ENCODE results near the gene SP100. TPM values are rescaled to one million over a fixed set of nuclear protein-coding genes. Genes with fewer than 3 reads are reported as not detected.

SP100 gene
- total RNA-seq, 2 experiments from 2014 or later = 364 to 392 TPM

DNA sequence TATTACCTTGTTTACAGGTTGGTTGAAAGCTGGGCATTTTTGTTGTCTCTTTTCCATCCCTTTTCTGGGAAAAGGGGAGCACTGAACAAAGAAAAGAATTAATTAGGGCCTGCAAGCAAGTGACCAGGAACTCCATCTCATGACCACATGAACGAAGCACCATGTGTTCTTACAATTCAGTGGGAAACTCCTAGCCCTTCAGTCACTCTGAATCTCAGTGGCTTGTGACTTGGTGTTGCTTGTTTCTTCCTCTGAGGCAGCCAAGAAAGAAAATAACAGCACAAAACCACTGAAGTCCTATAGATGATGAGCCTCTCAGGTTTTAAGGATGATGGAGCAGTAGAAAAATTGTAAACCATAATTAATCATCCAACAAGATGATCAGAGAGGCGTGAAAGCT, 167.6 kb downstream of the SP100 start:
- no peaks in the 10 kb centered on the region for H3K27me3 Mint-ChIP-seq
- peaks cover 8% of the 10 kb centered on the region for H3K36me3 Mint-ChIP-seq (ENCODE audit: low read depth)
- no peak for DNase-seq
- peaks cover 21% of the 10 kb centered on the region for H3K4me1 Mint-ChIP-seq
- no peak overlapping the region for H3K4me3 Mint-ChIP-seq
- peaks cover 19% of the 10 kb centered on the region for H3K9me3 Mint-ChIP-seq
- ChIA-PET CTCF (interaction anchor here (3.2 kb wide), 1 partner anchor 10 kb away, joined by 9 read pairs; no protein-coding TSS in a partner anchor), POLR2A (no interaction called here)
- no peak overlapping the region for H3K27ac Mint-ChIP-seq

DNA sequence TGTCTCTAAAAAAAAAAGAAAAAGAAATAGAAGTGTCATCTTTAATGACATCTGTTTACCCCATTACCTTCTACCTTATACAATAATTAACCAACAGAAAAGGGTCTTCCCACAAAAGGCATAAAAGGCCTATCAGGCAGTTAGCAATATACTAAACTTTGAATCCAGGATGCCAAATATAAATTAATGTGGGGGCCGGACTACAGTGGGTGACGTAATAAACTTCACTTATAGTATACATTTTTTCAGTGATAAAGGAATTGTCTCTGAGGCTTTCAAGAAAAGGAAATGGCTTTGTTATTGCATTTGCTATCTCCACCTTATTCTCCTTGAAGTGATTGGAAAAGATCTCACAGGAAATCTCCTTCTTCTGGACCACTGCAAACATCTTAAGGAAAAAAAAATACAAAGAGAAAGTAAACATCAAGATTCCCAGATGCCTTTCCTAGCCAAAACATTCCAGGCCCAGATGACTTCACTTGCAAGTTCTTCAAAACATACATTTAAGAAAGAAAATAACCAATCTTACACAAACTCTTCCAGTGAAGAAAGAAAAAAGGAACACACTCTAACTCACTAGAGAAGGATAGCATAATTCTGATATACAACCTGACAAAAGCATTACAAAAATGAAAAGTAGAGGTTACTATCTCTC, 170.5 kb downstream of the SP100 start:
- H3K36me3 Mint-ChIP-seq (ENCODE audit: low read depth) = peaks cover 22% of the 10 kb centered on the region
- peaks cover 31% of the 10 kb centered on the region for H3K9me3 Mint-ChIP-seq
- CTCF ChIA-PET = no interaction called here
- H3K27me3 Mint-ChIP-seq = no peaks in the 10 kb centered on the region
- no peak overlapping the region for H3K4me3 Mint-ChIP-seq
- H3K27ac Mint-ChIP-seq = no peak overlapping the region
- H3K4me1 Mint-ChIP-seq = peaks cover 48% of the 10 kb centered on the region
- DNase-seq = no peak
- POLR2A ChIA-PET = no interaction called here

DNA sequence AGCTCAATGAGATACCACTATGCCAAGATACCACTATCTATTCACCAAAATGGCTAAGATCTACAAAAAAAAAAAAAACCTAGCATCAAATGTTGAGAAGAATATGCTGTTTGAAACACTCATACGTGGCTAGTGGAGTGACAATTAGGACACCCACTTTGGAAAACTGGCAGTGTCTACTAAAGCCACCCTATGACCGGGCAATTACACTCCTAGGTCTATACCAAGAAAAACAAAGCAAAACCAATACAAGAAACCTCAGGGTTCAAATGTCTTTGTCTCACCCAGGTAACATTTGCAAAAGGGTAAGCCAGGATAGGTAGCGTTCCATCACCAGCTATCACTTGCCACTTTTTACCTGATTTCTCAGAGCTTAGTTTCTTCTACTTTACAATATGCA, 173.0 kb downstream of the SP100 start:
- Mint-ChIP-seq H3K4me1 (peaks cover 56% of the 10 kb centered on the region), H3K9me3 (peaks cover 22% of the 10 kb centered on the region), H3K4me3 (no peak overlapping the region), H3K36me3 (ENCODE audit: low read depth) (peaks cover 25% of the 10 kb centered on the region), H3K27ac (no peak overlapping the region), H3K27me3 (no peaks in the 10 kb centered on the region)
- ChIA-PET POLR2A (interaction anchor here (0.5 kb wide), 1 partner anchor 12 kb away, joined by 6 read pairs; no protein-coding TSS in a partner anchor), CTCF (interaction anchor here (1.6 kb wide), 1 partner anchor 9 kb away, joined by 4 read pairs; no protein-coding TSS in a partner anchor)
- DNase-seq = no peak

DNA sequence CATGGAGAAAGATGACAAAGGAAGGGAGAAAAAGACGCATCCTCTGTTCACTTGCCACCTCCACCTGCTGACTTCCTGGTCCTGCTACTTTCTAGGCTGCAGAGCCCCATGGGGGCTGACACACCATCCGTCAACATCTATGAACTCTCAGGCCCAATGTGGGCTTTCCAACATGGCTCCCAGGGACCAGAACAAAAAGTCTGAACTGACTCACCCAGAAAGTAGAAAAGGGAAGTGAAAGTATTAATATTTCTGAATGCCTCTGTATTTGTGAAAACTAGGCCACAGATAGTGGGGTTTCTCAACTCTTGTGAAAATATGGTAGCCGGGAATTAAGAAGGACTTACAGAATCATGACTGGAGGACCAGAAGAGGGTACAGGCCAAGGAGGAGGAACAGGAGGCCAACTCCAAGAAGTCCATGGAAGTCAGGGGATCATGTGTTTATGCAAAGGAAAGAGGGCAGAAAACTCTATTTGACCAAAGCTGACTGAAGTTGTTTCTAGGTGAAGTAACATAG, 173.6 kb downstream of the SP100 start:
- Mint-ChIP-seq H3K9me3 (peaks cover 22% of the 10 kb centered on the region), H3K4me1 (peaks cover 59% of the 10 kb centered on the region), H3K27me3 (no peaks in the 10 kb centered on the region), H3K36me3 (ENCODE audit: low read depth) (peaks cover 25% of the 10 kb centered on the region), H3K27ac (peak overlapping the region; percentile 65), H3K4me3 (no peak overlapping the region)
- DNase-seq = no peak
- ChIA-PET CTCF (interaction anchor here (0.9 to 1.6 kb wide), 2 partner anchors 10 to 15 kb away, joined by 3 to 4 read pairs; no protein-coding TSS in a partner anchor), POLR2A (no interaction called here)

DNA sequence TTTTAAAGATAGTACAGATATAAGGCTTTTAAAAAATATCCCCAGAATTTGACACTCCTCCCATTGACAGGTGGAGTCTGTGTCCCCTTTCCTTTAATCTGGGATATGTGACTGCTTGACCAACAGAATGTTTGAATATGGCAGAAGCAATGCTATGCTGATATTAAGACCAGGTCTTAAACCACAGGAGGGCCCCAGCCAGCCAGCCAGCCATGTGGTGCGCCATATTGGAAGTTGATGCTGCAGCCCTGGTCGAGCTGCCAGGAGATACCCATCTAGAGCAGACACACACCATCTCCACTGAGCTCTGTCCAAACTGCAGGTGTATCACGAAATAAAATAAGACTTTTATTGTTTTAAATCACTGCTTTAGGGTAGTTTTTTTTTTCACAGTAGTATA, 174.3 kb downstream of the SP100 start:
- POLR2A ChIA-PET = interaction anchor here (0.6 kb wide), 1 partner anchor 12 kb away, joined by 4 read pairs; no protein-coding TSS in a partner anchor
- no peak for DNase-seq
- CTCF ChIA-PET = interaction anchor here (0.6 to 0.9 kb wide), 2 partner anchors 16 to 350 kb away, joined by 3 read pairs; no protein-coding TSS in a partner anchor
- Mint-ChIP-seq H3K4me3 (no peak overlapping the region), H3K4me1 (peaks cover 64% of the 10 kb centered on the region), H3K36me3 (ENCODE audit: low read depth) (peaks cover 27% of the 10 kb centered on the region), H3K27me3 (no peaks in the 10 kb centered on the region), H3K27ac (no peak overlapping the region), H3K9me3 (peaks cover 19% of the 10 kb centered on the region)

DNA sequence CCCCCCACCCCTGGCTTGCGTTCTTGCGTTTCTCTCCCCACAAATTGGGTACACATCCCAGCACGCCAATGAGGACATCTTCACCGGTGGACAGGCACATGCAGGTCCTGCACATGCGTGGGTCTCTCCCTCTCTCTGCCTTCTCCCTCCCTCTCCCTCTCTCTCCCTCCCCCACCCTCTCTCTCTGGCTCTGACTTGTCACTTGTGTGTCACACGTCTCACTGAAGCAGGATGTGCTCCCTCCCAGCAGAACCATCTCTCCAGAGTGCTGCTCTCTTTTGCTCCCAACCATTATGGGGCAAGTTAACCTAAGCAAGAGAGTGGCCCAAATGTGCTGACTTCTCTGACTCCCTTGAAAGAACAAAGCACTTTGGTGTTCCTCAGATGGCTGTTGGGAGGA, 175.8 kb downstream of the SP100 start:
- CTCF ChIA-PET = no interaction called here
- peaks cover 36% of the 10 kb centered on the region for H3K36me3 Mint-ChIP-seq (ENCODE audit: low read depth)
- H3K4me1 Mint-ChIP-seq = peaks cover 62% of the 10 kb centered on the region
- H3K4me3 Mint-ChIP-seq = no peak overlapping the region
- H3K27ac Mint-ChIP-seq = peak overlapping the region; percentile 21
- no peaks in the 10 kb centered on the region for H3K27me3 Mint-ChIP-seq
- POLR2A ChIA-PET = no interaction called here
- peaks cover 27% of the 10 kb centered on the region for H3K9me3 Mint-ChIP-seq
- no peak for DNase-seq

DNA sequence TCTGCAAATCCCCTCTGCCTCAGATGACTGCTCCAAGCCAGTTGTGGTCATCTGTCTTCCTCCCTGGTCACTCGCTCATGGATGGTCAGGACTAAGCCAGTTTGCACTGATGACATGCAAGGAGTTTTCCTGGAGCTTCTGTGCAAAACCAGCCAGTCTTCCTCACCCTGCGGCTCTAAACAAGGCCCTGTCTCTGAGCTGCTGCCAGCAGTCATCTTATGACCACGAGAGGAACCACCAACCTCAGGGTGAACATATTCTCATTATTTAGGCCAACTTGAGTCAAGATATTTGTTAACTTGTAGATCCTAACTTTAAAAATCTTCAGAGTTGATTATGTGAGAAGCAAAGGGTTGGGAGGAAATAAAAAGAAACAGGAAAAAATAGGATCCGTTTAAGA, 176.8 kb downstream of the SP100 start:
- Mint-ChIP-seq H3K27me3 (no peaks in the 10 kb centered on the region), H3K36me3 (ENCODE audit: low read depth) (peaks cover 39% of the 10 kb centered on the region), H3K27ac (peak overlapping the region; percentile 22), H3K4me1 (peaks cover 64% of the 10 kb centered on the region), H3K9me3 (peaks cover 26% of the 10 kb centered on the region), H3K4me3 (no peak overlapping the region)
- DNase-seq = peak; percentile 20
- ChIA-PET POLR2A (no interaction called here), CTCF (interaction anchor here (2.5 kb wide), 1 partner anchor 8 kb away, joined by 9 read pairs; no protein-coding TSS in a partner anchor)

Other genes starting within 250 kb of the SP100 start
- gene SP110, start 196.2 kb upstream of the SP100 start, total RNA-seq = 100 to 1,000 TPM; 168 to 188 TPM
- gene SP140, start 190.5 kb upstream of the SP100 start, total RNA-seq = 10 to 100 TPM; 53.3 to 58.8 TPM
- 100 to 1,000 TPM in 1 of 2 experiments, 10 to 100 TPM in 1; 95.1 to 101 TPM for gene SP140L, start 89.0 kb upstream of the SP100 start, total RNA-seq